ENCODE data around the gene MED9. TPM values are rescaled to one million over a fixed set of nuclear protein-coding genes. Genes with fewer than 3 reads are reported as not detected.

The MED9 gene
- total RNA-seq, 2 donors from 2014 or later = 18.4 to 20.5 TPM

DNA sequence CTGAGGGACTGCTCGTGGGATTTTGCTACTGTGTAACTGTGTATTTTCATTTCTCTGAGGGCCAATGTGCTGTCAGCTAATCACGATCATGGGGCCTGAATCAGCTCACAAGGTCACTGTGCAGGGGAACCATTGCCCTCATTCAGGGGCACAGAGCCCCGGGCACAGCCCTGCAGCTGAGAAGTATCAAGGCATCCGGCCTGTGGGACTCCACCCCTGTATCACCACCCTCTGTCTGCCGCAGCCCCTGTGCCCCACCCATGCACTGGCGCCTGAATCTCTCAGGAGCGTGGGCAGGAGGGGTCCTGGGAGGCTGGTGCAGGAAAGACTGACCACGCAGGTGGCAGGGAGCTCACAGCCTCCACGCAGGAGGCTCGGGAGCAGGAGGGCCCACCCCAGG lies 62.8 kb downstream of the MED9 start:
- TF ChIP-seq, protein P1, sequence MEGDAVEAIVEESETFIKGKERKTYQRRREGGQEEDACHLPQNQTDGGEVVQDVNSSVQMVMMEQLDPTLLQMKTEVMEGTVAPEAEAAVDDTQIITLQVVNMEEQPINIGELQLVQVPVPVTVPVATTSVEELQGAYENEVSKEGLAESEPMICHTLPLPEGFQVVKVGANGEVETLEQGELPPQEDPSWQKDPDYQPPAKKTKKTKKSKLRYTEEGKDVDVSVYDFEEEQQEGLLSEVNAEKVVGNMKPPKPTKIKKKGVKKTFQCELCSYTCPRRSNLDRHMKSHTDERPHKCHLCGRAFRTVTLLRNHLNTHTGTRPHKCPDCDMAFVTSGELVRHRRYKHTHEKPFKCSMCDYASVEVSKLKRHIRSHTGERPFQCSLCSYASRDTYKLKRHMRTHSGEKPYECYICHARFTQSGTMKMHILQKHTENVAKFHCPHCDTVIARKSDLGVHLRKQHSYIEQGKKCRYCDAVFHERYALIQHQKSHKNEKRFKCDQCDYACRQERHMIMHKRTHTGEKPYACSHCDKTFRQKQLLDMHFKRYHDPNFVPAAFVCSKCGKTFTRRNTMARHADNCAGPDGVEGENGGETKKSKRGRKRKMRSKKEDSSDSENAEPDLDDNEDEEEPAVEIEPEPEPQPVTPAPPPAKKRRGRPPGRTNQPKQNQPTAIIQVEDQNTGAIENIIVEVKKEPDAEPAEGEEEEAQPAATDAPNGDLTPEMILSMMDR (conservative IDR thresholded peaks at IDR 0.05) = no peak
- H3K4me3 Mint-ChIP-seq = no peak overlapping the region
- H3K9ac ChIP-seq (ENCODE audit: extremely low read depth, low read length, poor library complexity, severe bottlenecking) = no peak overlapping the region
- DNase-seq = no peak
- H3K27ac ChIP-seq (ENCODE audit: low read depth, low read length) = no peak overlapping the region
- H3K27me3 Mint-ChIP-seq (ENCODE audit: insufficient read depth) = no peaks in the 10 kb centered on the region
- H3K9me3 Mint-ChIP-seq = no peaks in the 10 kb centered on the region
- H3K36me3 ChIP-seq (ENCODE audit: control insufficient read depth, insufficient read depth, low read length) = no peaks in the 10 kb centered on the region
- peaks cover 3% of the 10 kb centered on the region for H3K4me1 ChIP-seq (ENCODE audit: control insufficient read depth, insufficient read depth, low read length)
- WGBS, 2 experiments (ENCODE audit: insufficient coverage in 1 of 2, insufficient read length in 1 of 2) = 87 to 93% methylated on average over 7 to 10 of the region's 10 CpGs
- H3K36me3 Mint-ChIP-seq (ENCODE audit: low read depth) = no peaks in the 10 kb centered on the region
- no peak overlapping the region for H3K27ac Mint-ChIP-seq
- no peaks in the 10 kb centered on the region for H3K9me3 ChIP-seq (ENCODE audit: control insufficient read depth, low read length)
- no peak overlapping the region for H3K4me3 ChIP-seq (ENCODE audit: low read length)
- peaks cover 3% of the 10 kb centered on the region for H3K4me1 Mint-ChIP-seq
- no peaks in the 10 kb centered on the region for H3K27me3 ChIP-seq (ENCODE audit: control insufficient read depth, insufficient read depth, low read length, poor library complexity, severe bottlenecking)

DNA sequence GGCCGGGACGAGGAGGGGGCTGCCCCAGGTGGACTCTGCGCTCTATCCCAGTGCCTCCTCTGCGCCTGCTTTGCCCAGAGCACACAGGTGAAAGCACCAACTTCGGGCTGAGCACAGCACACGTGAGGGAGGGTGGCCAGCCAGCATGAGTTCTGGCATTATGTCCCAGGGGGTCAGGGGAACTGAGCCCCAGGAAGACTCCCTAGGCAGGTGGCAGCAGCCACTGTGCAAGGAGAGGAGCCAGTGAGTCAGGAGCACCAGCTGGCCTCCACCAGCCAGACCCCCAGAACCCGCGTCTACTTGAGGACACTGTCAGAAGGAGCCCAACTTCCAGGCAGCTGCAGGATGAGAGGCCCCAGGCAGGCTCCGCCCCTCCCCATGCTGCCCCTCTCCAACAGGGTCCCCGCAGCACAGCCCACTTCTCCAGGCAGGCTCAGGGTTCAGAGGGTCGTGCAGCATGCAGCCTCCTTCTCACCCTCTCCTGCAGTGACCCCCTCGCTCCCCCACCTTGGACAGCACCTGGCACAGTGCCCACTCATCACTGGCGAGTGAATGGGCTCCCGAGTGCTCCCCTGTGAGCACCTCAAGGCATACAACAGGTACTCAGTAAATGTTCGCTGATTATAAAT lies 63.6 kb downstream of the MED9 start:
- Mint-ChIP-seq H3K4me1 (peaks cover 3% of the 10 kb centered on the region), H3K36me3 (ENCODE audit: low read depth) (no peaks in the 10 kb centered on the region), H3K9me3 (no peaks in the 10 kb centered on the region), H3K4me3 (no peak overlapping the region), H3K27ac (no peak overlapping the region), H3K27me3 (ENCODE audit: insufficient read depth) (no peaks in the 10 kb centered on the region)
- H3K36me3 ChIP-seq (ENCODE audit: control insufficient read depth, insufficient read depth, low read length) = no peaks in the 10 kb centered on the region
- no peaks in the 10 kb centered on the region for H3K27me3 ChIP-seq (ENCODE audit: control insufficient read depth, insufficient read depth, low read length, poor library complexity, severe bottlenecking)
- H3K4me3 ChIP-seq (ENCODE audit: low read length) = no peak overlapping the region
- H3K9ac ChIP-seq (ENCODE audit: extremely low read depth, low read length, poor library complexity, severe bottlenecking) = no peak overlapping the region
- H3K9me3 ChIP-seq (ENCODE audit: control insufficient read depth, low read length) = no peaks in the 10 kb centered on the region
- WGBS, 2 experiments (ENCODE audit: insufficient coverage in 1 of 2, insufficient read length in 1 of 2) = 88 to 92% methylated on average over 14 to 15 of the region's 15 CpGs
- H3K27ac ChIP-seq (ENCODE audit: low read depth, low read length) = no peak overlapping the region
- DNase-seq = no peak
- TF ChIP-seq, protein P1 (conservative IDR thresholded peaks at IDR 0.05) = no peak
- H3K4me1 ChIP-seq (ENCODE audit: control insufficient read depth, insufficient read depth, low read length) = peaks cover 3% of the 10 kb centered on the region

DNA sequence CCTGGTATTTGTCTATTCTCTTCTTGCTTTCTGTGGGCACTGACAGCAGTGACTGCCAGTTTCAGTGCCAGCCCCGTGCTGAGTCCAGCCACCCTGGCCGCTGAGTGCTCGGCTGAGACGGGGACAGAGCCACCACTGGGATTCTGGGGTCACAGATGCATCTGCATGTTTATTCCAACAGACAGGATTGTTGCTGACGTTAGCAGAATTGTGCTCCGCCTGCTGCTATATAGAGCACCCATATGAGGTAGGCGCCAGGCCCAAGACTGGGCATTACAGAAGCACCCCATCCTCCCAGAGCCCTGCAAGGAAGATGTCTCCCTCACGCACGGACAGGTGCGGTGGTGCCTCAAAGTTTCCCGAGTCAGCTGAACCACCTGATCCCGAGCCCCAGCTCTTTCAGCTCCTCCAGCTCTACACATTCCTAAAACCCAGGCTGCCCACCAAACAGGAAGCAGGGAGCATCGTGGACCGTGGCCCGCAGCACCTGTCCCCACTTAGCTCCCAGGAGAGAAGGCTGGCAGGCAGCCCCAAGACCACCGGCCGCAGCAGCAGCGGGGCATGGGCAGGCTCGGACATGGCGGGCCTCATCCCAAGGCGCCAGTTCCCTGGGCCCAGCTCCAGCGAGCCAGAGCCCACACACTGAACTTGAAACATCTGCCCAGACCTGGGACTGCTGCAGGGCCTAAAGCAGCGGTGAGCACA lies 64.3 kb downstream of the MED9 start:
- Histone ChIP-seq H3K4me3 (ENCODE audit: low read length) (no peak overlapping the region), H3K4me1 (ENCODE audit: control insufficient read depth, insufficient read depth, low read length) (peaks cover 3% of the 10 kb centered on the region), H3K9me3 (ENCODE audit: control insufficient read depth, low read length) (no peaks in the 10 kb centered on the region), H3K36me3 (ENCODE audit: control insufficient read depth, insufficient read depth, low read length) (no peaks in the 10 kb centered on the region), H3K27ac (ENCODE audit: low read depth, low read length) (no peak overlapping the region), H3K9ac (ENCODE audit: extremely low read depth, low read length, poor library complexity, severe bottlenecking) (no peak overlapping the region), H3K27me3 (ENCODE audit: control insufficient read depth, insufficient read depth, low read length, poor library complexity, severe bottlenecking) (no peaks in the 10 kb centered on the region)
- H3K36me3 Mint-ChIP-seq (ENCODE audit: low read depth) = no peaks in the 10 kb centered on the region
- H3K9me3 Mint-ChIP-seq = no peaks in the 10 kb centered on the region
- TF ChIP-seq, protein P1 (conservative IDR thresholded peaks at IDR 0.05) = no peak
- DNase-seq = no peak
- no peaks in the 10 kb centered on the region for H3K27me3 Mint-ChIP-seq (ENCODE audit: insufficient read depth)
- no peak overlapping the region for H3K27ac Mint-ChIP-seq
- H3K4me3 Mint-ChIP-seq = no peak overlapping the region
- 89 to 95% methylated on average over 16 to 23 of the region's 23 CpGs for WGBS, 2 experiments (ENCODE audit: insufficient coverage in 1 of 2, insufficient read length in 1 of 2)
- peaks cover 3% of the 10 kb centered on the region for H3K4me1 Mint-ChIP-seq
